Measurements from ENCODE around the gene MCF2L.

MCF2L gene

GRCh38 chr13:112962911-112963625, 5.9 kb upstream of the MCF2L start:
- no peak for DNase-seq (ENCODE audit: low read depth, low spot score)

GRCh38 chr13:112963641-112964040, 5.4 kb upstream of the MCF2L start:
- no peak for DNase-seq (ENCODE audit: low read depth, low spot score)

- DNase-seq (ENCODE audit: low read depth, low spot score) = no peak
Measured at GRCh38 chr13:112964971-112965492, 4.0 kb upstream of the MCF2L start.

DNA sequence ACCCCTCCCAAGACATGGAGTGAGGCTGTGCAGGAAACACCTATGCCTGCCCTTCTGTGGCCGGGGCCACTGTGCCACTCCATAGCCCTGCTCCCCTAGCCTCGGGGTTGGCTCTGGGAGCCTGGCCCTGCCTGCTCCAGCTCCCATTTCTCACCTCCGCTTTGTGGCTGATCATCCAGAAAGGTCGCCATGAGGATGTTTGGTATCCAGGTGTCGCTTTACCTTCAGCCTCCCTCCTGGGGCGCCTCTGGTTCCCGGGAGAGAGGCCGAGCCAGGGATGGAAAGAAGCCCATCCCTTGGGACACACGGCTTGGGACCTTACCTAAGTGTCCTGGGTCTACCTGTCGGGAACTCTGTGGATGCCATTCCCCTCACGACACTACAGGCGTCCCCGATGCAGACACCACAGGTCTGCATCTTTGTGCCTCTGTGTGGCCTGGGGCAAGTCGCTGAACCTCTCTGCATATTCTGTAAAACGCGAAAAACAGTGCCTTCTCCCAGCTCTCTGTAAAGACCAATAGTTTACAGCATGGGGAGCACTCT, 3.4 kb upstream of the MCF2L start:
- DNase-seq (ENCODE audit: low read depth, low spot score) = no peak

DNA sequence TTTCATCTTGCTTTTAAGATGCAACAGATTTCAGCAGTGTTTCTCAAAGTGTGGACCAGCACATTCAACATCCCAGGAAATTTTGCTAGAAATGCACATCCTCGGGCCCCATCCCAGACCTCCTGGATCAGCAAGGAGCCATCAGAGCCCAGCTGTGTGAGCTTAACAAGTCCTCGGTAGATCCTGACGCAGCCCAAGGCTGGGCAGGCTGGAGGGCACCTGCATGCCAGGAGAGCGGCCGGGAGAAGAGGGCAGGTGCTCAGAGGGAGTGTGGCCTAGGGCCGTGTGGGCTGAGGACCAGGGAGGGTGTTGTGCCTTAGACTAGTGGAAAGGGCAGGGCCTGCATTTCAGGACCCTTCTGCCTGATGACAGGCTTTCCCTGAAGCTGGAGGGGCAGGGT, 2.2 kb upstream of the MCF2L start:
- no peak for DNase-seq (ENCODE audit: low read depth, low spot score)

DNA sequence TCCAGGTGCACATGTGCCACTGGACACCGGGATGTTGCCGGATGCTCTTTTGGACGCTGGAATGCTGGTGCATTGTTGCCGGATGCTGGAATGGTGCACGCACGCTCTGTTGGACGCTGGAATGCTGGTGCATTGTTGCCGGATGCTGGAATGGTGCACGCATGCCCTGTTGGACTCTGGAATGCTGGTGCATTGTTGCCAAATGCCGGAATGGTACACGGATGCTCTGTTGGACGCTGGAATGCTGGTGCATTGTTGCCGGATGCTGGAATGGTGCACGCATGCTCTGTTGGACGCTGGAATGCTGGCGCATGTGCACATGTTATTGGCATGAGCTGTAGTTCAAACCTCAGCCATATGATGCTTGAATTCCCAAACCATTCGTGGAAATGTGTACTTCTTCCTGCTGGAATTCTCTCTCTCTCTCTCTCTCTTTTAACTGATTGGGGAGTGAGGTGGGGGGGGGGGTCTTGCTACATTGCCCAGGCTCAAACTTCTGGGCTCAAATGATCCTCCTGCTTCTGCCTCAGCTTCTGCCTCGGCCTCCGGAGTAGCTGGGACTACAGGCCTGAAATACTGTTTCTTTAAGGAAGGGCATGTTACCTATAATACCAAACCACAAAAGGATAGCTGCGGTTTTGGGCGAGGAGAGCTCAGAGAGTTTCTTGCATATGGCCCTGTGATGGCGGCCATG, 1.2 kb upstream of the MCF2L start:
- no peak for DNase-seq (ENCODE audit: low read depth, low spot score)

DNA sequence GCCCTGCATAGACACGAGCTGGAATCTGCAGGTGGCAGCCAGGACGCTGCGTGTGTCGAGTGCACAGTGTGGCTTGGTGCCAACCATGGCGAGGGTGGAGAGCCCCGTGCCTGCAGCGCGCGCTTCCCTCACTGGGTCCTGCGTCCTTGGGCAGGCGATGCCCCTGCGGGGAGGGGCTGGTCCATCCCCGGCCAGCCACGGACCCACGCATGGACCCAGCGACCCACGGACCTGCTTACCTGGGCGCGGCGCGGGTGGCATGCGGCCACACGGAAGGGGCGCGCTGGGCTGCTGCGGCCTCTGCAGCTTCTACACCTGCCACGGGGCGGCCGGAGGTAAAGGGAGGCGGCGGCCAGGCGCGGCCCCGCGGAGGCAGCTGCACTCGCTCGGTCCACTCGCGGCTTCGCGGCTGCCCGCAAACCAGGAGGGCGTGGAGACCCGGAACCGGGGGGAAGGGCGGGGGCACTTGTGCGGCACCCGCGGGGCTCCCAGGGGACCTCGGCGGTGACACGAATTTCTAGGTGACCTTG, 569 bp upstream of the MCF2L start:
- DNase-seq (ENCODE audit: low read depth, low spot score) = no peak

- no peak for DNase-seq (ENCODE audit: low read depth, low spot score)
Measured at GRCh38 chr13:112969692-112970338, 801 bp downstream of the MCF2L start.

GRCh38 chr13:112970552-112971287, 1.7 kb downstream of the MCF2L start:
- no peak for DNase-seq (ENCODE audit: low read depth, low spot score)

DNA sequence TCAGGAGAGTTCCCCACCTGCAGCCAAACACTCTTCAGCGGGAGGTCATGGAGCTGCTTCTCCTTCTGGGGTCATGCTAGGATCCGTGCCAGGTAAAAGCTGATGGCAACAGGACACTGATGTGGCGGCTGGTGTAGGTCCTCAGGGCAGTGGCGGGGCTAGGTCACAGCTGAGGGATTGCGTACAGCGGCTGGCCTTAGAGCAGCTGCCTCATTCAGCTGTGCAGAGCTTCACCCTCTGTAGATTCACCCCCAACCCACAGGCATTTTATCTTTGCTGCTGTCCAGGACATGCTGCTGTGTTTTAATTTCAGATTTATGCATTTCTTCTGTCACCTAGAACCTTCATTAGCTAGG, 2.3 kb downstream of the MCF2L start:
- DNase-seq (ENCODE audit: low read depth, low spot score) = no peak

GRCh38 chr13:112972258-112972657, 3.2 kb downstream of the MCF2L start:
- no peak for DNase-seq (ENCODE audit: low read depth, low spot score)

- no peak for DNase-seq (ENCODE audit: low read depth, low spot score)
Measured at GRCh38 chr13:112972867-112973576, 4.0 kb downstream of the MCF2L start.

DNA sequence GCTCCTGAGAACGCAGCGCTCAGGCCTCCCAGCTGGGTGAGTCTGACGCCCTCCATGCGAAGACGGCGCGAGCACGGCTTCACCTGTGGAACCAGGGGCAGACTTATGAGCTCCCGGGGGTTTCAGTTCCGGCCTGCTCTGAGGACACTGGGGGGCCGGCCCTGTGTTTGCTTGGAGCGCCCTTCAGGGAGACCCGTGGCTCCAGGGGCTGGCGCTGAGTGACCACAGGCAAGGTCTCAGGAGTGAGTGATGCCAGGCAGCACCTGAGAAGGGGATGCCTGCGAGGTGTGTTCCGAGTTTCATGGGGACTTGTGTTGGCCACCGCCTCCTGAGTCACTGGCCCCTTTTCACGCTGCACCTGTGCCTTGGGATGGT, 4.5 kb downstream of the MCF2L start:
- no peak for DNase-seq (ENCODE audit: low read depth, low spot score)

DNA sequence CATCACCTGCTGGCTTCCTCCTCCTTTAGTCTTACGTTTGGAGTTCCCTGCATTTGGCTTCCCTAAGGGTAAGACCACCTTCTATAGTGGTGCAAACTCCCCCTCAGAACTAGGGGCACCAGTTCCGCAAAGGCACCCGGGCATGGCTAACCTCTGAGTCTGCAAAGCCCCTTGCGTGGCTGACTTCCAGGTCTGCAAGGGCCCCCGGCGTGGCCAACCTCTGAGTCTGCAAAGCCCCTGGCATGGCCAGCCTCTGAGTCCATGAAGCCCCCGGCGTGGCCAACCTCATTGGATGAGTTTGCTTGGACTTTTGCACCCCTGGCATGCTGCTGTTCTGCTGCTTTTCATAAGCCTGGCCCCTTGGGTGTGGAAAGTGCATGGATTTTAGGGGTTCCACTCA, 5.1 kb downstream of the MCF2L start:
- no peak for DNase-seq (ENCODE audit: low read depth, low spot score)

GRCh38 chr13:112974671-112975070, 5.7 kb downstream of the MCF2L start:
- no peak for DNase-seq (ENCODE audit: low read depth, low spot score)

GRCh38 chr13:112975401-112975939, 6.5 kb downstream of the MCF2L start:
- no peak for DNase-seq (ENCODE audit: low read depth, low spot score)

- DNase-seq (ENCODE audit: low read depth, low spot score) = no peak
Measured at GRCh38 chr13:112976526-112976925, 7.5 kb downstream of the MCF2L start.

GRCh38 chr13:112977091-112977490, 8.1 kb downstream of the MCF2L start:
- no peak for DNase-seq (ENCODE audit: low read depth, low spot score)

GRCh38 chr13:112977525-112977924, 8.5 kb downstream of the MCF2L start:
- DNase-seq (ENCODE audit: low read depth, low spot score) = no peak

- no peak for DNase-seq (ENCODE audit: low read depth, low spot score)
Measured at GRCh38 chr13:112978561-112979405, 9.8 kb downstream of the MCF2L start.

Measured in iPS DF 19.7 (cell line).